ENCODE data around the gene BTBD9. TPM values are rescaled to one million over a fixed set of nuclear protein-coding genes. Genes with fewer than 3 reads are reported as not detected.

The BTBD9 gene
- total RNA-seq, 1 experiment from 2014 or later: 10.8 TPM

- Histone ChIP-seq H4K20me1 (ENCODE audit: insufficient read depth) (no peaks in the 10 kb centered on the region), H3F3A (ENCODE audit: insufficient read depth, low read depth) (no peaks in the 10 kb centered on the region), H3K4me3 (no peak overlapping the region), H3K36me3 (ENCODE audit: low read depth) (no peaks in the 10 kb centered on the region), H3K79me2 (ENCODE audit: low read depth) (no peaks in the 10 kb centered on the region), H3K4me2 (no peak overlapping the region), H3K27ac (no peak overlapping the region), H3K9me3 (ENCODE audit: insufficient read depth, low read depth) (no peaks in the 10 kb centered on the region), H2AFZ (no peak overlapping the region), H3K27me3 (ENCODE audit: insufficient read depth, low read depth) (no peaks in the 10 kb centered on the region), H3K9me2 (ENCODE audit: insufficient read depth) (no peaks in the 10 kb centered on the region), H3K4me1 (replicated peaks; ENCODE audit: insufficient read depth) (peaks cover 4% of the 10 kb centered on the region; the same call in 1 of the 2 replicates)
- DNase-seq: no peak
- BruUV-seq (replicated peaks): no TSS peak
- POLR2A ChIA-PET (ENCODE audit: unreplicated experiment): no interaction called here
- intact Hi-C loops (cut with micrococcal nuclease; ENCODE audit: unreplicated experiment): no loop called here
- TF ChIP-seq CTCF (conservative IDR thresholded peaks at IDR 0.05): no peak
- no peak for TF ChIP-seq EZH2 (IDR thresholded peaks at IDR 0.05; ENCODE audit: low read depth)
- CTCF ChIA-PET: no interaction called here
Observed at GRCh38 chr6:38284802-38285394, 354.8 kb downstream of the BTBD9 start.

- Histone ChIP-seq H3K36me3 (ENCODE audit: low read depth) (no peaks in the 10 kb centered on the region), H3K27ac (no peak overlapping the region), H3F3A (ENCODE audit: insufficient read depth, low read depth) (no peaks in the 10 kb centered on the region), H4K20me1 (ENCODE audit: insufficient read depth) (no peaks in the 10 kb centered on the region), H3K4me3 (no peak overlapping the region), H3K79me2 (ENCODE audit: low read depth) (no peaks in the 10 kb centered on the region), H3K4me2 (no peak overlapping the region), H3K4me1 (replicated peaks; ENCODE audit: insufficient read depth) (peaks cover 4% of the 10 kb centered on the region; the same call in 1 of the 2 replicates), H2AFZ (no peak overlapping the region), H3K9me3 (ENCODE audit: insufficient read depth, low read depth) (no peaks in the 10 kb centered on the region), H3K9me2 (ENCODE audit: insufficient read depth) (no peaks in the 10 kb centered on the region), H3K27me3 (ENCODE audit: insufficient read depth, low read depth) (no peaks in the 10 kb centered on the region)
- ChIA-PET CTCF (no interaction called here), POLR2A (ENCODE audit: unreplicated experiment) (no interaction called here)
- no TSS peak for BruUV-seq (replicated peaks)
- DNase-seq: no peak
- intact Hi-C loops (cut with micrococcal nuclease; ENCODE audit: unreplicated experiment): no loop called here
- no peak for TF ChIP-seq CTCF (conservative IDR thresholded peaks at IDR 0.05)
- no peak for TF ChIP-seq EZH2 (IDR thresholded peaks at IDR 0.05; ENCODE audit: low read depth)
Observed at GRCh38 chr6:38283734-38284362, 355.9 kb downstream of the BTBD9 start.

GRCh38 chr6:38282911-38283310 is 356.8 kb downstream of the BTBD9 start:
- Histone ChIP-seq H3K79me2 (ENCODE audit: low read depth) (no peaks in the 10 kb centered on the region), H3K9me3 (ENCODE audit: insufficient read depth, low read depth) (no peaks in the 10 kb centered on the region), H3K36me3 (ENCODE audit: low read depth) (no peaks in the 10 kb centered on the region), H3K9me2 (ENCODE audit: insufficient read depth) (no peaks in the 10 kb centered on the region), H3F3A (ENCODE audit: insufficient read depth, low read depth) (no peaks in the 10 kb centered on the region), H3K27ac (no peak overlapping the region), H3K4me1 (replicated peaks; ENCODE audit: insufficient read depth) (peaks cover 4% of the 10 kb centered on the region; the same call in 1 of the 2 replicates), H3K27me3 (ENCODE audit: insufficient read depth, low read depth) (no peaks in the 10 kb centered on the region), H3K4me2 (no peak overlapping the region), H2AFZ (no peak overlapping the region), H3K4me3 (no peak overlapping the region), H4K20me1 (ENCODE audit: insufficient read depth) (no peaks in the 10 kb centered on the region)
- intact Hi-C loops (cut with micrococcal nuclease; ENCODE audit: unreplicated experiment): no loop called here
- POLR2A ChIA-PET (ENCODE audit: unreplicated experiment): no interaction called here
- CTCF ChIA-PET: no interaction called here
- TF ChIP-seq EZH2 (IDR thresholded peaks at IDR 0.05; ENCODE audit: low read depth): no peak
- TF ChIP-seq CTCF (conservative IDR thresholded peaks at IDR 0.05): no peak
- BruUV-seq (replicated peaks): no TSS peak
- no peak for DNase-seq

Data from PC-9 (cell line).